IPS-NIHi7 (cell line): Measurements from ENCODE around the gene EDNRA.
A peak's percentile ranks its signal among the peaks of the same experiment; 100 is the strongest.

Source experiments
- DNase-seq: peaks from one replicate; pipeline ENCODE4 v3.0.0; 2012; ENCODE audit warnings: mixed read lengths; ENCODE audit errors: extremely low spot score

EDNRA gene

DNA sequence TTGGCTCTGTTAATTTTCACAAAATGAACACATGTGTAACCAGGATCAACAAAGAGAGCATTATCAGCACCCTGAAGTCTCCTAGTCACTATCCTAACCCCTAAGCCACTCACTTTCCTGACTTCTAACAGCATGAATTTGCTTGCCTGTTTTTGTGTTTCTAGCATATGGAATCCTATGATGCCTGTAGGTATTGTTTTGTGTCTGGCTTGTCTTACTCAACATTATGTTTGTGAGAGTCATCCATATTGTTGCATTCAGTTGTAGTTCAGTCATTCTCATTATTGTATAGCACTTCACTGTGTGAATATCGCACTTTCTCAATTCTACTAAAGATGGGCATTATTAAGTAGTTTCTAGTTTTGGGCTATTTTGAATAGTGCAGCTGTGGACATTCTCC is 15.6 kb downstream of the EDNRA start:
- no peak for DNase-seq

DNA sequence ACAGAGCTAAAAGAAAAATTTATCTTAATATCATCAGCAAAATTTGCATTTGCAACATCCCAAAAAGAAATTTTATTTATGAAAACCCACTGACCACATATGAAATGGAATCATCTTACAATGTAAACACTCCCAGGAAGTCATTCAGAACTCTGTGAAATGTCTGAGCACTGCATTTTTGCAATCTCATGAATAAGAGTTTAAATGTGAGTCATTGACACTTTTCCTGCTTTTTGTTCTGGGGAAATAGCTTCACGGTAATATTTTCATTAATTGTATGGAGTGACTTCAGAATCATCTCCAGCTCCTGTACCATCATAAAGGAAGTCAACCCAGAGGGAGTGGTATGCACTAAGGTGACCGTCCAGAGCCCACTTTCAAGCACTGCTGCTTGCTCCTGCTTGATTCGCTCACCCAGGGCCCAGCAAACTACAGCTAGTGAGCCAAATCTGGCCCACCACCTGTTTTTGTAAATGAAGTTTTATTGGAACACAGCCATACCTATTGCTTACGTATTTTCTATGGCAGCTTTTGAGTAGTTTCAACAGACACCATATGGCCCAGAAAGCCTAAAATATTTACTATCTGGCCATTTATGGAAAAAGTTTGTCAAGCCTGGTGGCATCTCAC is 17.2 kb downstream of the EDNRA start:
- DNase-seq: no peak

DNA sequence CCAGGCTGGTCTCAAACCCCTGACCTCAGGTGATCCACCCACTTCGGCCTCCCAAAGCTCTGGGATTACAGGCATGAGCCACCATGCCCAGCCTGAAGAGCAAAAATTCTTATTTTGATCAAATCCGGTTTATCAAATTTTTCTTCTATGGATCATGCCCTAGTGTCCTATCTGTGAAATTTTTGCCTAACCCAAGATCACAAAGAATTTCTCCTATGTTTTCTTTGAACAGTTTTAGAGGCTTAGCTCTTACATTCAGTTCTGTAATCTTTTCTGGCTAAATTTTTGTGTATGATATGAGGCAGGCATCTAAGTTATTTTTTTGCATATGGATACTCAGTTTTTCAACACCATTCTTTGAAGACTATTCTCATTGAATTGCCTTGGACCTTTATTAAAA is 27.4 kb downstream of the EDNRA start:
- DNase-seq: no peak

DNA sequence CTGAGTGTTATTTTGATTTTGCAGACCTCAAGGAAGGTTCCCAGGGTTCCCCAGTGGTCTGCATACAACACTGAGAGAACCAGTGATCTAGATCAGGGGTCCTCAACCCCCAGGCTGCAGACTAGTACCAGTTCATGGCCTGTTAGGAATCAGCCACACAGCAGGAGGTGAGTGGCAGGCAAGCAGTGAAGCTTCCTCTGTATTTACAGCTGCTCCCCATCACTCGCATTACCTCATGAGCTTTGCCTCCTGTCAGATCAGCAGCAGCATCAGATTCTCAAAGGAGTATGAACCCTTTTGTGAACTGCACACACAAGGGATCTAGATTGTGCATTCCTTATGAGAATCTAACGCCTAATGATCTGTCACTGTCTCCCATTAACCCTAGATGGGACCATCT is 28.5 kb downstream of the EDNRA start:
- DNase-seq: no peak

DNA sequence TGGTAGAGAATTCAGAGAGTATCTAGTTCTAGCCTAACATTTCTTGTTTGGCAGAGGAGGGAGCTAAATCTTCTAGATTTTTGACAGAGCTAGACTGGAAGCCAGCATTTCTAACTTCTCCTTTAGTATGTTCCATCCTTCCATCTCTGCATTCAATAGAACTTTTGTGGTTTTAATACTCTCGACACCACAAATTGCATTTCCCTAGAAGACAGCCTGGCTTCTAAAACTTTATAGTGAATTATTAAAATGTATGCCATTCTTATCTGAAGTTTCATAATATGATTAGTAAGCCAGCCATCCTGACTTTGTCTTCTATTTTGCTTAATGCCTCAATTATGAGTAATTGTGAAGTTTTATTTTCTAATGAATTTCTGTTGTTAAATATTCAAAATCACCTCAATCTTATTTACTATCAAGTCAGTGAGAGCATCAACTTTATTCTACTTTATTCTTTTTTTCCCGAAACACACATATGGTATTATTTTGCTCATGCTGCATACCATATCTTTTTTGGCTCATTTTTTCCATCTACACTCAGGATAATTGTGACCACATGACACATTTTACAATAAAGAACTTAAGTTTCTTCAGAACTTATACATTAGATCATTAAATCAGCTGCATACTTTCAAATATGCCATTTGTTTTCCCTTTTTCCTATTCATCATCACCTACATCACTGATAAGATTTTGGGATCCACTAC is 30.2 kb downstream of the EDNRA start:
- DNase-seq: no peak

DNA sequence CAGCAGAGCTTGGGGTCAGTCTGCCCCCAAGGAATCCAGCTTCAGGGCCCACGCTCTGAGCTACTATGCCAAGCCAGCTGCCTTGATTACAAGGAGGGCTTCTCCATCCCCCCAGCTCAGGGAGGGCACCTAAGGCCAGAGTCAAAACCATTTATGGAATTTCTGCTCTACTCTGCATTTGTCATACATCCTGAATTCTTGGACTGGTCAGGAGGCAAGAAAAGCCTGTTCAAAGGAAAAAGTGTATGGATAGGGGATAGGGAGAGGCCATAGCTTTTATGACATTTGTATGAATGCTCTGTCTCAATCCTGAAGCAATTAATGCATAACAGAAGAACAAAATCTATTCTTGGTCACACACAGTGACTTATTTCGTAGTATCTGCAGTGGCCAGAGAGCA is 32.2 kb downstream of the EDNRA start:
- no peak for DNase-seq

DNA sequence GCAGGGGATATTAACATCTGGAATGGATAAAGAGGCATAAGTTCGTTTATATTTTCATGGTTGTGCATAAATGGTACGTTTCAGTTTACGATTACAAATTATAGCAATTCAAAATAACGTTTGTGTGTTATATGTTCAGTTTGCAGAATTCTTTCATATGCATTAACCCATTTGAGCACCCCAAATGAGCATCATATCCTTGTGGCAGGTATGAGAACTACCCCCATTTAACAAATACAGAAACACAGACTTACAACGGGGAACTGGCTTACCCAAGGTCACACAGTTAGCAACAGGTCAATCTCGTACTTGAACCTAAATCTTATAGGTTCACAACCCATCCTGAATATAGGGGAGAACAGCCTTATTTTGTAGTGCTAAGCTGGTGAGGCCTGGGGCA is 33.1 kb downstream of the EDNRA start:
- no peak for DNase-seq

DNA sequence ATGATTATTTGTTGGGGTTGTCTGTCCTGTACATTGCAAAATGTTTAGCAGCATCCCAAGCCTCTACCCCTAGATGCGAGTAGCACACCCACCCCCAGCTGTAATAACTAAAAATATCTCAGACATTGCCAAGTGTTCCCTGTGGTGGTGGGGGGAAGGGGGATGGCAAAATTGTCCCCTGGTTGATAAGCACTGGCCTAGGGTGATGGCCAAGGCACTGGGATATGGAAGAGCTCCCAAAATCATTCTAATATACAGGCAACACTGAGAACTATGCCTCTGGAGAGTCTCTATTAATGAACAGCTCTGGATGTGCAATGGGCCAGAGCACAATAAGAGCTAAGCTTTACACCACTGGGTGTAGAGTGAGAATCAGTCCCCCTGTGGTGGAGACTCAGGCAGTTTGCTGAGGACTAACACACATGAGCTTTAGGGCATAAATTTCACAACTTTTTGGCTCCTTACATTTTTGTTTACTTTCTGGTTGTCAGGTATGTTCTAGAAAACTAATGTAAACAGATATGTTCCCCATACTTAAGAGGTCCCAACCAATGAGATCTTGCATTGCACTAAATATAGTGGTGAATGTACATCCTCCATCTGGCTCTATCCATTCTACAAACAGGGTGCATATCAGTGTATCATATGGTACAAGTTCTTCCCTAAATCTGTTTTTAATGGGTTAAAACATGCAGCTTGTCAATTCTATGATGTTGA is 34.5 kb downstream of the EDNRA start:
- no peak for DNase-seq

DNA sequence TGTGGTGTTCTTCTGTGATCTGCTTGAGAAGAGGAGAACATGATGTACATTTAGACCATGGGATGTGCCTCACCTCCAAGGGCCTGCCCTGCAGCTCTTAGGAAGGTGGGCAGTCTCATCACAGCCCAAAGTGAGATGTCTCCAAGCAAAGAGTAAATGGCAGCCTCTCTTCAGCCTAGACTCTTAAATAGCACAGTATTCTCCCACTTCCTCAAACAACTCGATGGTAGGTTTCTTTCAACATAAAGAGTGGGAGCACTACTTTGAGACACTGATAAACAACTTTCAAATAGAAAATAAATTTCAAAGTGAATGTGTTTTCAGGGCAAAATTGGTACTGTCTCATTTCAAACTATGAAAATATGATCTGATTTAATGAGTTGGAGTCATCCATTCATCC is 35.2 kb downstream of the EDNRA start:
- DNase-seq: no peak

DNA sequence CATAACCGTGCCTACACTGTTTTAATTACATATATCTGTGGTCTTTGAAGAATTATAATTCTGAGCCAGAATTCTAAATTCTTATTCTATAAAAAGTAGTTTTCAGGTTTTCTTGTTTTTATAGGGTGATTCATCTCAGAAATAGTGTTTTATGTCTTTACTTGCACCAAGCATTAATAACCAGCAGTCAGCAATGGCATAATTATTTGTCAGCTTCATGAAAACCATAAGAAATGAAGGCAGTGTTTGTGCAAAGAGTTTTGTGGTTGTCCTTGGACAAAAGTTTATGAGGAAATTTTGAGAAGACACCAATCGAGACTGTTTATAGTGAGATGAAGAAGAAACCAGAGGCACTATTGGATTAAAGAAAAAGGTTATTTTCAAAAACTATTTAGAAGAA is 37.2 kb downstream of the EDNRA start:
- DNase-seq: no peak

DNA sequence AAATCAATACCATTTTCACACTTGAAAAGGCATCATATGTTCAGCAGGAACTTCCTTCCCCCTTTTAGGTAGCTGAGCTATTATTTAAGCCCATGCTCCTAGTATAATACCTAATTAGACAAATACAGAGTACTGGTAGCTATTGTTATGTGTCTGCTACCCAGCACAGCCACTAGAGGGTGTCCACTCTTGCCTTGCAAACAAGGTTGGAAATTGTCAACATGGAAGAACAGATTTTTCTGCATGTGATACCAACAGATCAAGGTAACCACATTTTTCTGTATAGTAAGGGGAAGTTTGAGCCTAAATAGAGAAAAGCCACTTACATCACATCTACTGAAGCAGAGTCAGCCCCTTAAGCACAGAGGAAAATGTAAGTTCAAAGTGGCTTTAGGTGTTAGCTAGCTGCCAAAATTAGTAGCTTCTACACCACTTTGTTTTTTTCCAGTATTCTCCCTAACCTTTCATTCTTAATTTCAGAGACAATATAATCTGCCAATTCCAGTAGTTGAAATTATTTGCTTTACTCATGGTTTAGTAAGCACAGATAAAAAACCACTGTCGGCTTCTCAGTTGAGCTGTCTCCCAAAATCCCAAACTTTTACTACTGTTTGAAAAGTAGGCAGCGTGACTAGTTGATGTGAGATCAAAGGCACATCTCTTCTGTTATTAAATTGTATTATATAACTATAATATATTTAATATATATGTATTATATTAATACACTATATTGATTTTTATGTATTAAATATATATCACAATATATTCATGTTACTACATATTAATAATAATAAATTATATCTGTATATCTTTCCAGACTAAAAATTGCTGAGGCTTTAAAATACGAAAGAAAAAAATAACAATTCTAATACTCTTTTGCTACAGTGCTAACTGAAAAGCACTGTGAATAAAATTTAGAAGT is 38.2 kb downstream of the EDNRA start:
- DNase-seq: peak; percentile 61

DNA sequence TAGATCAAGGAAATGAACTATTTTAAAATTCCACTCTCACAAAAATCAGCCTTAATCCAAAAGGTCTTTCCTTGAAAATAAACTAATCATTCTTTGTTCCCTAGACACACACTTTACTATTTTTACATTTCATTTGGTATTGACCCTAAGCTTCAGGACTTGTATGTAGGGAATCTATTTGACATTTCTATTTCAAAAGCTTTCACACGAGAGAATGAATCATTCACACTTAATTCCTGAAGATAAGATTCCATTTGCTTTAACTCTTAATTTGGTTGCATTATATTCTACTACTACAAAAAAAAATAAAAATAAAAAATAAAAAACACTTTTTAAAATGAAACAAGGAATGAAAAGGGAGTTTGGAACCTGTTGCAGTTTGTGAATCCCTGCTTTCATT is 43.7 kb downstream of the EDNRA start:
- DNase-seq: no peak

DNA sequence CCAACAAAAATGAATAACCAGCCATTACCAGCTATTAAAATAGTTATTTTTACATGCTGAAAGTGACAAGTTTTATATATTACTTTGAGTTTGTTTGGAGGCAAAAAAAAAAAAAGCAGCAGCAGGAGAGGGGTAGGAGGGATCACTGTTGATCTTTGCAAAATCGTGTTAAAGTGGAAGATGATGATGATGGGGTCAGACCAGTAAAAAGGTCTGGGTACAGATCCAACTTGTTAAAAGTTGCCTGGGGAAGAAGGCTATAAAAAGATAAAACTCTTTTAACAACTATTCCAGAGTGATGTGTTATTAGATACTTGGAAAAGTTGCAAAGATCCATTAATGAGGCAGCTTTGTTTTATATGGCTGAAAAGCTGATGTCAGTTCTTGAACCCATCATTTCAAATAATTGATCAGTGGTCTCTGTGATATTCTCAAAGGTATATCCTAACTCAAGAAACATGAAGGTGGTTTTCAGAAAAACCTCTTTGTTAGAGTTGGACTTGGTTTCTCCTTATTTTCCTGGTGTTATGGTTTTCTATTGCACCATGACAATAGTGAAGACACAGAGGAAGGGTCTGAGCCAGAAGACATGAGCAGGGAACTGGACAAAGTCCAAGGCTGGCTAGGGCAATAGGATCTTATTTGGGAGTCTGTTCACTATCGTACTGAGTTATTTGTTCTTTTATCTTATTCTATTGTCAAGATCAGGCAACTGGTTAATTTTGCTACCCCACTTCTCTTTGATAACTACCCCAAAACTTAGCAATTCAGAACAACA is 44.8 kb downstream of the EDNRA start:
- DNase-seq: no peak

DNA sequence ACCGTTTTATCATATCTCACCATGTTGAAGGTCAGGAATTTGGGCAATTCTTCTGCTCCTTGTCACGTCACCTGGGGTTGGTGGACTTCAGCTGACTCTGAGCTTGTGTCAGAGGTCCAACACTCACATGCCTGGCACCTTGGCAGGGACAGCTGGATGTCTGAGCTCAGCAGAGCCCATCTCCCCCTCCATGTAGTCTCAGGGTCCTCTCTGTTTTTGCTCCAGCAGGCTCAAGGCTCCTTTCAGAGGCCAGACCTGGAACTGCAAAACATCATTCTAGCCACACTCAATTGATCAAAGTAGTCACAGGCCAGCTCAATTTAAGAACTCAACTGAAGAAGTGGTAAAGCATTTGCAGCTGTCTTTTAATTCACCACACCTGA is 45.4 kb downstream of the EDNRA start:
- DNase-seq: peak; percentile 50

DNA sequence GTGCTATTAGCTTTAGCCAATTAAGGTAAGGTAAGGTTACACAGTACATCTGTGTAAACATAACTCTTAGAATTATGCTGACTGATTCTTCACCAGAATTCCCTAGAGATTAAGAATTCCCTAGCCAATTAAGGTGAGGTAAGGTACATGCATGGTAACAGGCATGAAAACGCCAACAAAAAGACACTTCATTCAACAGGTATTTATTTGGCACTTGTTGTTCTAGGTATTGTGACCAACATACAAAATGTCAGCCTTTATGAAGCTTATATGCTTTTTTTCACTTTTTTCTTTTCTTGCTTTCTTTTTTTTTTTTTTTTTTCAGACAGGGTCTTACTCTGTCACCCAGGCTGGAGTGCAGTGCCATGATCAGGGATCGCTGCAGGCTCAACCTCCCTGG is 47.2 kb downstream of the EDNRA start:
- DNase-seq: no peak

DNA sequence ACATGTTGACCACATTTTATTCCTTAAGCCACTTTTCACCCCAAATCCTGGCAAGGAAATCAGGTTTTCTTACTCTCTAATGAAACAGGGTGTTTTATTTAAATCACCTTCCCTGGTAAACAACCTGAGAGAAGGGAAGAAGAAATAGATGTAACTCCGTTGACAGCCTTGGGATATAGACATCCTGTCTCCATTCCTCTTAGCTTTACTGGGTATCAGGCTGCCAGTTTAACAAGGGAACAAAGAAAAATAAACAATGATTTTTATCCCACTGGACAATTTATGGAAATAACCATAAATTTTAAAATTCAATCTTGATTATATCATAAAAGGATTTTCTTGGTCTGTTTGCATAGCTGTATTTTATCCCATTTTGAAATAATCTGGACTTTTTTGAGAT is 49.2 kb downstream of the EDNRA start:
- DNase-seq: no peak

DNA sequence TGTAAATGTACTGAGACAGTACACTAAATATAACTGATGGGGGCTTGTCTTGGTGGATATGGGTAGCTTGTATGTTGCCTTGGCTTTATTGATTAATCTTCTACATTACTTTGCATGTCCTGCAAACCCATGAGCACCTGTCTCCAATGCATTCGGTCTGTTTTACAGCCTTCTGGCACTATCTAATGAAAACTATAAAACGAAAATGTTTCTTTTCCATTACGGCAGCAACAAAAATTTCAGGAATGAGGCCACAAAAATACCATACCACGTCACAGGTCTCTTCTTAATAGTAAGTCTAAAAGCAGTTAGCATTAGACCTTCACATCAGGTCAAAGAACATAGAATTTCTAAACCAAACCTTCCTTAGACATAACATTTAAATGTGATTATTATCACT is 49.8 kb downstream of the EDNRA start:
- no peak for DNase-seq

DNA sequence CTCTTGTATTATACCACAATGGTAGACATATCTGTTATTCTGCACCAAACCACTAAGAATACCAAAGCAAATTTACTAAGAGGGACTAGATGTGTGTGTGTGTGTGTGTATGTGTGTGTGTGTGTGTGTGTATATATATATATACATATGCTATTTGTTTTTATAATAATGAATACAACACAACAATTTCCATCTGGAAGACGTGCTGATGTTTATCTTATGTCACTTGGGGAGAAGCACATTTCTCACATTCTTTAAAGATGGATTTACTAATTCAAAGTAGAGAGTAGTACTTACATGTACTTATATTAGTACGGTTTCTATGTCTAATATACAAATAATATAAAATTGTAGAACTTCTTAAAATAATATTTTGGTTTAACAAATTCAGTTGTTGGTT is 52.0 kb downstream of the EDNRA start:
- DNase-seq: no peak

DNA sequence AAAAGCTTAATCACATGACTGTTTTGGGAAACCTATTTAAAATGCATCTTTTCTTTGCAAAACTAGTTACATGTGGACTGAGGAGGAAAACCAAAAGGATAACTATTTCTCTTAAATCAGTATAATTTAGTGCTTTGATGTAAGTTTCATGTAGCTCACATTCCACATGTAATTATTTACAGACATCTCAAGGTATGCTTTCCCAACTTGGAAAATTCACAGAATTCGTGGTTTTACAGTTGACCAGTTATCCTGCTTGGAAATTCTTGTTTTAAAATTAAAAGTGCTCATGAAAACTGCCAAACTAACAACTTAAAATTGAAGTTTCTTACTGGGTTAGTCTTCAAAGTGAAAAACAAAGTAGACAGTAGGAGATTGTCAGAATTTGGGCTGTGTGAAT is 52.4 kb downstream of the EDNRA start:
- no peak for DNase-seq

DNA sequence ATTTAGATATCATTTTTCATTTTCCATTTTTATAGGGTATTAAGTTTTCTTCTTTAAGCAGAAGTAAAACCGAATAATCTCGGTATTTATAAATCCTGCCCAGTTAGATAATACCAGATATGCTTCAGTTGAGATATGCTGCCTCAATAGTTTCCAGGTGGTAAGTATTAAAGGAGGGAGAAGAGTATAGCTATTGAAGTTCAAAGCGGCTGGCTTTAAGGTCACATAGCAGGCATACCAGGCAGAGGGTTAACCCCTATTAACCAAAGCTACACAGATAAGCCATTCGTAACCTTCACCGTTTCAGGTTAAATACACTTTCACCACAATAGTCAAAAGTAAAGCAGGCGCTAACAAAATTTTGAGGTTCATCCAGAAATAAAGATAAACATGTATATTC is 54.2 kb downstream of the EDNRA start:
- peak; percentile 19 for DNase-seq

DNA sequence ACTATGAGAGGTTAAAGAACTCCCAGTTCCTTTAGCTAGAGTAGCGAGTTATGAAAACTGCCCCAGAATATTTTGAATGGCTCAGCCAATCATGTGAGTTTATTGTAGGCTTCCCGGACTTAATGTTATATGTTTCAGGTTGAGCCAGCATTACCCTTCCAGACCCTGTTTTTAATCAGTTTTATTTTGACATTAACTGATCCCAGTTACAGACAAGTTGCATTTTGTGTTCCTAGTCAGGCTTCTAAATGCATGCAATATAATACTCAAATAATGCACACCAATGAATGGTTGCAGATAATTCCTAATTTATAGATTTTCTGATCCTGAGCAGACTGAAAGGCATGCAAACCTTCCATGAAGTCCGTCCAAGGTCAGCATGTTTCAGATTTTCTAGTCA is 57.8 kb downstream of the EDNRA start:
- no peak for DNase-seq
